HUES6 (cell line): ENCODE results near the gene PRDM16.

Source experiments
- H3K27ac ChIP-seq: 2 replicates; pipeline ENCODE4 v1.7.0; 2013; ENCODE audit warnings: low read depth, mild to moderate bottlenecking, low read length, inconsistent platforms
- H3K27me3 ChIP-seq: 2 replicates; pipeline ENCODE4 v1.6.1; 2013; ENCODE audit warnings: low read length; ENCODE audit not compliant: control insufficient read depth, insufficient read depth
- H3K36me3 ChIP-seq: 2 replicates; pipeline ENCODE4 v1.6.1; 2013; ENCODE audit warnings: low read length; ENCODE audit not compliant: control insufficient read depth, insufficient read depth
- H3K4me1 ChIP-seq: 2 replicates; pipeline ENCODE4 v1.6.1; 2013; ENCODE audit warnings: low read length; ENCODE audit not compliant: control insufficient read depth, insufficient read depth
- H3K4me3 ChIP-seq: 2 replicates; pipeline ENCODE4 v1.5.1; 2013; ENCODE audit warnings: low read depth, low read length
- H3K9ac ChIP-seq: one replicate; pipeline ENCODE4 v1.6.1; 2013; ENCODE audit warnings: mild to moderate bottlenecking, low read length
- H3K9me3 ChIP-seq: 2 replicates; pipeline ENCODE4 v1.6.1; 2013; ENCODE audit warnings: low read depth, low read length; ENCODE audit not compliant: control insufficient read depth, insufficient read depth

PRDM16 gene

GRCh38 chr1:3097861-3098260 lies 28.9 kb downstream of the PRDM16 start:
- Histone ChIP-seq H3K9me3 (no peaks in the 10 kb centered on the region), H3K4me1 (peaks cover 3% of the 10 kb centered on the region; the same call in 1 of the 2 replicates), H3K4me3 (no peak overlapping the region), H3K27me3 (no peaks in the 10 kb centered on the region; the same call in 1 of the 2 replicates), H3K36me3 (no peaks in the 10 kb centered on the region), H3K27ac (no peak overlapping the region), H3K9ac (no peak overlapping the region)

- H3K27me3 ChIP-seq, result no peaks in the 10 kb centered on the region; the same call in 1 of the 2 replicates
- no peaks in the 10 kb centered on the region for H3K9me3 ChIP-seq
These were observed 30.9 kb downstream of the PRDM16 start for GRCh38 chr1:3099861-3100260.

GRCh38 chr1:3101124-3101939 lies 32.3 kb downstream of the PRDM16 start:
- no peaks in the 10 kb centered on the region for H3K9me3 ChIP-seq
- H3K9ac ChIP-seq, result no peak overlapping the region
- peaks cover 25% of the 10 kb centered on the region for H3K4me1 ChIP-seq
- no peak overlapping the region for H3K27ac ChIP-seq
- H3K27me3 ChIP-seq, result no peaks in the 10 kb centered on the region; the same call in 1 of the 2 replicates
- H3K36me3 ChIP-seq, result no peaks in the 10 kb centered on the region
- no peak overlapping the region for H3K4me3 ChIP-seq

More at GRCh38 chr1:3099861-3100260, 30.9 kb downstream of the PRDM16 start:
- no peak overlapping the region for H3K27ac ChIP-seq
- H3K4me1 ChIP-seq, result peaks cover 15% of the 10 kb centered on the region
- no peak overlapping the region for H3K9ac ChIP-seq
- no peak overlapping the region for H3K4me3 ChIP-seq
- no peaks in the 10 kb centered on the region for H3K36me3 ChIP-seq

GRCh38 chr1:3102641-3103040 lies 33.6 kb downstream of the PRDM16 start:
- H3K4me3 ChIP-seq, result no peak overlapping the region
- H3K9me3 ChIP-seq, result no peaks in the 10 kb centered on the region
- no peaks in the 10 kb centered on the region for H3K36me3 ChIP-seq
- H3K27ac ChIP-seq, result no peak overlapping the region
- no peaks in the 10 kb centered on the region; the same call in 1 of the 2 replicates for H3K27me3 ChIP-seq
- H3K4me1 ChIP-seq, result peaks cover 25% of the 10 kb centered on the region
- H3K9ac ChIP-seq, result no peak overlapping the region

- Histone ChIP-seq H3K9me3 (peaks cover 10% of the 10 kb centered on the region), H3K4me3 (no peak overlapping the region), H3K27ac (no peak overlapping the region), H3K9ac (no peak overlapping the region), H3K36me3 (no peaks in the 10 kb centered on the region), H3K27me3 (no peaks in the 10 kb centered on the region; the same call in 1 of the 2 replicates), H3K4me1 (peaks cover 25% of the 10 kb centered on the region)
These were observed 35.1 kb downstream of the PRDM16 start for GRCh38 chr1:3103967-3104677.

GRCh38 chr1:3105167-3105863 lies 36.3 kb downstream of the PRDM16 start:
- H3K27me3 ChIP-seq, result no peaks in the 10 kb centered on the region; the same call in 1 of the 2 replicates
- peaks cover 10% of the 10 kb centered on the region for H3K9me3 ChIP-seq
- no peak overlapping the region for H3K27ac ChIP-seq
- peaks cover 25% of the 10 kb centered on the region for H3K4me1 ChIP-seq
- no peak overlapping the region for H3K9ac ChIP-seq
- H3K4me3 ChIP-seq, result no peak overlapping the region
- H3K36me3 ChIP-seq, result no peaks in the 10 kb centered on the region

GRCh38 chr1:3106216-3106615 lies 37.2 kb downstream of the PRDM16 start:
- H3K27ac ChIP-seq, result no peak overlapping the region
- peaks cover 25% of the 10 kb centered on the region for H3K4me1 ChIP-seq
- no peaks in the 10 kb centered on the region; the same call in 1 of the 2 replicates for H3K27me3 ChIP-seq
- peaks cover 10% of the 10 kb centered on the region for H3K9me3 ChIP-seq
- H3K9ac ChIP-seq, result no peak overlapping the region
- H3K4me3 ChIP-seq, result no peak overlapping the region
- no peaks in the 10 kb centered on the region for H3K36me3 ChIP-seq

- peaks cover 22% of the 10 kb centered on the region for H3K4me1 ChIP-seq
- peaks cover 10% of the 10 kb centered on the region for H3K9me3 ChIP-seq
- no peak overlapping the region for H3K27ac ChIP-seq
- no peaks in the 10 kb centered on the region for H3K36me3 ChIP-seq
- H3K27me3 ChIP-seq, result no peaks in the 10 kb centered on the region; the same call in 1 of the 2 replicates
- H3K4me3 ChIP-seq, result no peak overlapping the region
- no peak overlapping the region for H3K9ac ChIP-seq
These were observed 38.2 kb downstream of the PRDM16 start for GRCh38 chr1:3107201-3107600.

- H3K9me3 ChIP-seq, result peaks cover 10% of the 10 kb centered on the region
- peaks cover 11% of the 10 kb centered on the region for H3K4me1 ChIP-seq
- no peak overlapping the region for H3K4me3 ChIP-seq
- H3K27me3 ChIP-seq, result no peaks in the 10 kb centered on the region; the same call in 1 of the 2 replicates
- no peak overlapping the region for H3K27ac ChIP-seq
- H3K36me3 ChIP-seq, result no peaks in the 10 kb centered on the region
- H3K9ac ChIP-seq, result no peak overlapping the region
These were observed 40.4 kb downstream of the PRDM16 start for GRCh38 chr1:3109355-3109754.

- Histone ChIP-seq H3K4me1 (no peaks in the 10 kb centered on the region), H3K4me3 (no peak overlapping the region), H3K36me3 (no peaks in the 10 kb centered on the region), H3K27ac (no peak overlapping the region), H3K9me3 (peaks cover 10% of the 10 kb centered on the region), H3K27me3 (no peaks in the 10 kb centered on the region; the same call in 1 of the 2 replicates), H3K9ac (no peak overlapping the region)
These were observed 42.5 kb downstream of the PRDM16 start for GRCh38 chr1:3111348-3112021.
